ENCODE measurements around the gene KCNJ11.

DNA sequence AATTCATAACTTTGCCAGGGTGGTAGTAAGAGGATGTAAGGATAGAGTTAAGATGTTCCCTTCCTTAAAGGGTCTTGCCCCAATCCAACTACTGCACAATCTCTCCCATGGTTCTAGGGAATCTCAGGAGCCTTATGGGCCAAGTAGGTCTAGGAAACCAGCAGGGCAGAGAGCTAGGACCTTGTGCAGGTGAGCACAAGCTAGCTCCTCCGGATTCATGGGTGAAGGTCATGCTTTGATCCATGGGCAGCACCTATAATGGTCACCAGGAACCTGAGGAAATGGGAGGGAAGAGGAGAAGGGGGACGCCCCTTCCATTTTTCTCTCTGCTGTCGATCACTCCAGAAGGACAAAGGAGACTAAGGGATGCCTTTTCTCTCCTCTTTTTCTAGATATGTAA lies 16.8 kb downstream of the KCNJ11 start:
- no peak for TF ChIP-seq BHLHE40 (IDR thresholded peaks at IDR 0.05; ENCODE audit: low read length)
- no peak for TF ChIP-seq RFX5 (IDR thresholded peaks at IDR 0.05; ENCODE audit: low read depth, low read length)
- no peak for TF ChIP-seq LRRFIP1 (CRISPR knock-in tag; conservative IDR thresholded peaks at IDR 0.05)
- no peak for TF ChIP-seq CTCF (CRISPR knock-in tag; IDR thresholded peaks at IDR 0.05)
- TF ChIP-seq, protein P1, sequence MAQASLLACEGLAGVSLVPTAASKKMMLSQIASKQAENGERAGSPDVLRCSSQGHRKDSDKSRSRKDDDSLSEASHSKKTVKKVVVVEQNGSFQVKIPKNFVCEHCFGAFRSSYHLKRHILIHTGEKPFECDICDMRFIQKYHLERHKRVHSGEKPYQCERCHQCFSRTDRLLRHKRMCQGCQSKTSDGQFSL (CRISPR knock-in tag; IDR thresholded peaks at IDR 0.05), result no peak
- no peak for TF ChIP-seq ZNF670 (CRISPR knock-in tag; IDR thresholded peaks at IDR 0.05; ENCODE audit: borderline replicate concordance)
- no peak for TF ChIP-seq NFIC (IDR thresholded peaks at IDR 0.05; ENCODE audit: low read length)
- no peak for TF ChIP-seq ESRRA (CRISPR knock-in tag; IDR thresholded peaks at IDR 0.05; ENCODE audit: low read depth)
